Vagina (tissue), 2 donors: ENCODE measurements around the gene FBXL17.

Source experiments
- POLR2A ChIP-seq, 2 donors: fragments of 450-650 bp; IDR thresholded peaks; one replicate each; pipeline ENCODE4 v1.6.1; 2017; ENCODE audit warnings: antibody characterized with exemption in 2 of 2, mild to moderate bottlenecking in 2 of 2, moderate library complexity in 2 of 2
- TF ChIP-seq, protein P1 (sequence below), 3 experiments: fragments of 450-650 bp in 2 of 3; fragments of 200-600 bp in 1 of 3; sonication (generic) in 1 of 3; IDR thresholded peaks; one replicate each; pipeline ENCODE4 v1.5.1; 2017 to 2019; ENCODE audit warnings: antibody characterized with exemption in 3 of 3, mild to moderate bottlenecking in 2 of 3, moderate library complexity in 2 of 3

DNA sequence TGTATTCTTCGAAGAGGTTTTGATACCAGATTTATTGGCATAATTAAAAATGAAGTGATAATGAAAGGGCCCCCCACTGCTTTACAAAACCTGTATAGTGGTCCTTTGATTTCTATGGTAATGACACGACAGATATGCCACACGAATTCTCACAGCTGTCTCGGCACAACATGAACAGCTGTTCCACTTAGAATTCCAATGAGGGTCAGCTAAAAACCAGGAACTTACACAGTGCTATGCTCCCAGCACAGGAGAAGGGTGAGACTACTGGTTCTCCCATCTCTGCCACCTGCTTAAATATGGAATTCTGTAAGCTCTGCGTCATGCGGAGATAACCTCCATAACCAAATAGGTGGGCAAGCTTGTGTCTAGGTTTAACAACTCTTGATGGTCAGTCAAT is 528.2 kb downstream of the FBXL17 start:
- TF ChIP-seq, protein P1, sequence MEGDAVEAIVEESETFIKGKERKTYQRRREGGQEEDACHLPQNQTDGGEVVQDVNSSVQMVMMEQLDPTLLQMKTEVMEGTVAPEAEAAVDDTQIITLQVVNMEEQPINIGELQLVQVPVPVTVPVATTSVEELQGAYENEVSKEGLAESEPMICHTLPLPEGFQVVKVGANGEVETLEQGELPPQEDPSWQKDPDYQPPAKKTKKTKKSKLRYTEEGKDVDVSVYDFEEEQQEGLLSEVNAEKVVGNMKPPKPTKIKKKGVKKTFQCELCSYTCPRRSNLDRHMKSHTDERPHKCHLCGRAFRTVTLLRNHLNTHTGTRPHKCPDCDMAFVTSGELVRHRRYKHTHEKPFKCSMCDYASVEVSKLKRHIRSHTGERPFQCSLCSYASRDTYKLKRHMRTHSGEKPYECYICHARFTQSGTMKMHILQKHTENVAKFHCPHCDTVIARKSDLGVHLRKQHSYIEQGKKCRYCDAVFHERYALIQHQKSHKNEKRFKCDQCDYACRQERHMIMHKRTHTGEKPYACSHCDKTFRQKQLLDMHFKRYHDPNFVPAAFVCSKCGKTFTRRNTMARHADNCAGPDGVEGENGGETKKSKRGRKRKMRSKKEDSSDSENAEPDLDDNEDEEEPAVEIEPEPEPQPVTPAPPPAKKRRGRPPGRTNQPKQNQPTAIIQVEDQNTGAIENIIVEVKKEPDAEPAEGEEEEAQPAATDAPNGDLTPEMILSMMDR (IDR thresholded peaks at IDR 0.05), result no peak
- no peak for TF ChIP-seq POLR2A (IDR thresholded peaks at IDR 0.05)
